GM12872 (cell line): ENCODE measurements around the gene WWOX.

Experiments used
- CTCF ChIP-seq: IDR thresholded peaks from 3 replicates; pipeline ENCODE4 v1.5.1; 2011; ENCODE audit warnings: low read depth, mild to moderate bottlenecking, low read length, moderate library complexity; ENCODE audit not compliant: insufficient read depth

The WWOX gene

DNA sequence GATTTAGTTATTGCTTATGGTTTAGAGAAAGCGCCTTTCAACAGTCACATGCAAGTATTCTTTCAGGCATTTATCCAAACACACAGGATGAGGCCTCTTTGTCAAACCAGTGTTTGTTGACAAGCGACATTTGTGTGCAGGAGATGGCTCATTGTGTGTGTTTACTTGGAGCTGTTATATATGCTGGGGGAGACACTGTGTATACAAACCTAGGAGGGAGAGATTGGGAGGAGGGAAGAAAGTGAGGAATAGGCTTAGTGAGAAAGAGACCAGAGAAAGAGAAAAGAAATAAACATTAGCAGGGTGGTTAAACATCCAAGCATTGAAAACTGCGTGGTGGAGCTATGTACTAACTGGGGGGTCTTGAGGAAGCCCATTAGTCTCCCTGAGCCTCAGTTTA, 1063.5 kb downstream of the WWOX start:
- no peak for TF ChIP-seq CTCF

- TF ChIP-seq CTCF = no peak
Measured at GRCh38 chr16:79163691-79164387, 1064.4 kb downstream of the WWOX start.

GRCh38 chr16:79164388-79164995, 1065.0 kb downstream of the WWOX start:
- TF ChIP-seq CTCF = no peak

DNA sequence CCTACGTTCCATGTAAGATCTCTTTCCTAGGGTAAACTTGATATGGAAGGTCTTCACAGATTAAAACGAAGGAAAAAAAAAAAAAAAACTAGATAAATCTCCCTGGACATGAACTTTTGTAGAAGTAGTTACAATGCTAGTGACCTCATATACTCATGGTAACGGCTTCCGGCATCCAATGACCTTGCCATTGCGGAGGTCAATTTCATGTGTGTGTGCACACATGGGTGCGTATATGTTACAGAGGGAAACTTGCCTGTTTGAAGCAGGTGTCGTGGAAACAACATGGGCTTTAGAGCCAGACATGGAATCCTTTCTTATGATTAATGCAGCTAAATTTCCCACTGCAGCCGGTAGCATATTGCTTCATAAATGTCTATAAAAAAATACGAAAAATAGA, 1065.6 kb downstream of the WWOX start:
- TF ChIP-seq CTCF = no peak

DNA sequence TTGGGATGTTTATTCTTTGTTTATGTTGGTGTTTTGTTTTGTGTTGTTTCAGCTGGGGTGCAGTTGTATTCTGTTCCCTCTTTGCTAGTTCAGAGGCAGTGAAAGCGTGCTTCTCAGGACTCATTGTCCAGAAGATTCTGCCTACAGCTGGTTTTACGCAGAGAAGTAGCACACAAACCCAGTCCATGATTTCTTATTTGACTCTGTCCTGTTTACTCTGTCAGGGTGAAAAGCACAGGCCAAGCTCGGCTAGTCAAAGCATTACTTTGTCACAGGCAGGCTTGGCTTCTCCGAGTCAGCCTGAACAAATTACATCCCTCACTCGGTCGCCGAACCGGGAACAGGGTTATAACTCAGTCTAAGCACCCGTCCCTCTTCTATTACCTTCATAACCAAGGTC, 1066.1 kb downstream of the WWOX start:
- no peak for TF ChIP-seq CTCF

- TF ChIP-seq CTCF = no peak
Measured at GRCh38 chr16:79167893-79168292, 1068.4 kb downstream of the WWOX start.

DNA sequence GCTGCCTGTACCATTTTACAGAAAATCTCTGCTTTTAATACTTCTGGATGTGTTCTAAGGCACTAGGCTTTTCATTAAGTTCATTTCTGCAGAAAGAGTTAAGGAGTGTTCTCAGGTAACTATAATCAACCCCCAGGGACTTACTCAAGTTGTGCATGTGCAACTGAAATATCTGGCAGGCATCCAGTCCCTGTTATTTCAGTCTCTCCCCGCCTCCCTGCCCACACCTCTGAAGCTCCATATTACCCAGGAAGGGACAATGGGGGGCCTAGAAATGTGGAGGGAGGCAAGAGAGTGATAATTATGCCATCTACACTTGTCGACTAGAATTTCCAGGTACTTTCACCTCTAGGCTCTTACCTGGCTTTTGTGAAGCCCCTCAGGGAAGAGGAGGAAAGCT, 1068.9 kb downstream of the WWOX start:
- TF ChIP-seq CTCF = no peak
